ENCODE results near the gene TENM4. TPM values are rescaled to one million over a fixed set of nuclear protein-coding genes. Genes with fewer than 3 reads are reported as not detected.
A peak's percentile ranks its signal among the peaks of the same experiment; 100 is the strongest.

The TENM4 gene
- polyA plus RNA-seq, 2 of the 4 experiments (the other 2 are of a cell fraction): 0.06 to 0.31 TPM

DNA sequence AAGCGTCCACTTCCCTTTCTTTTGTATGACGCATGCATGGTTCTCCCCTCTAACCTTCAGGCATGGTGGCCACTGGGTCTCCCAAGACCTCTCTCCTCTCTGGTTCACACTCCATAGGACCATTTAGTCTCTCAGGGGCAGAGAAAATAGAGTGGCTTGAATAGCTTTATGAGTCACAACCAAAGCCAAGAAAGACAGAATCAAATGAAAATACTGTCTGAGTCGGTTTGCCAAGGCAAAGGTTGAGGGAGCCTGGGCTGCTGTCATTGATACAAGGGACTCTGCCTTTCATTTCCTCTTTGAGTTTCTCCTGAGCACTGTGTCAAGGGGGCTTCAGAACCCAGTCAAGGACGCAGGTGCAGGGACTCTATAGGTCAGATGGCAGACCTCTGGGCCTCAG lies 44.2 kb downstream of the TENM4 start:
- FAIRE-seq: no peak
- no peak for ATAC-seq
- Histone ChIP-seq H3K4me1 (no peaks in the 10 kb centered on the region), H3K27ac (no peak overlapping the region), H3K4me3 (no peak overlapping the region), H3K9me3 (no peaks in the 10 kb centered on the region), H3K4me2 (no peak overlapping the region)
- ChIA-PET CTCF (interaction anchor here (0.6 kb wide), 1 partner anchor 263 kb away, joined by 4 read pairs; no protein-coding TSS in a partner anchor), POLR2A (no interaction called here)
- WGBS (ENCODE audit: missing lambda C conversion rate): 36% methylated on average over 4 of the region's 4 CpGs
- DNase-seq (ENCODE audit: low read depth in 1 of 2, low spot score in 1 of 2): no peak
- TF ChIP-seq BHLHE40 (IDR thresholded peaks at IDR 0.05; ENCODE audit: low read depth, low read length) (no peak), HOXB13 (CRISPR knock-in tag; IDR thresholded peaks at IDR 0.05; ENCODE audit: low read depth) (no peak), NR3C1 (IDR thresholded peaks at IDR 0.05) (no peak), RARB (CRISPR knock-in tag; IDR thresholded peaks at IDR 0.05) (no peak), MAZ (IDR thresholded peaks at IDR 0.05; ENCODE audit: borderline replicate concordance, low read depth, low read length) (no peak), ZC3H11A (IDR thresholded peaks at IDR 0.05) (no peak), CBX8 (IDR thresholded peaks at IDR 0.05) (no peak), POLR2A (IDR thresholded peaks at IDR 0.05; ENCODE audit: low read length) (no peak), NPAS2 (CRISPR knock-in tag; IDR thresholded peaks at IDR 0.05; ENCODE audit: borderline replicate concordance) (no peak), RCOR1 (IDR thresholded peaks at IDR 0.05; ENCODE audit: low read depth, low read length) (no peak), KDM1A (IDR thresholded peaks at IDR 0.05; ENCODE audit: low read depth) (no peak), RAD21 (conservative IDR thresholded peaks at IDR 0.05 in 1 of 2, IDR thresholded peaks at IDR 0.05 in 1 of 2) (no peak), GATA3 (IDR thresholded peaks at IDR 0.05; ENCODE audit: borderline replicate concordance) (no peak)
- TF ChIP-seq, protein P1, sequence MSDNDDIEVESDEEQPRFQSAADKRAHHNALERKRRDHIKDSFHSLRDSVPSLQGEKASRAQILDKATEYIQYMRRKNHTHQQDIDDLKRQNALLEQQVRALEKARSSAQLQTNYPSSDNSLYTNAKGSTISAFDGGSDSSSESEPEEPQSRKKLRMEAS (IDR thresholded peaks at IDR 0.05): no peak
- TF ChIP-seq, protein P2, sequence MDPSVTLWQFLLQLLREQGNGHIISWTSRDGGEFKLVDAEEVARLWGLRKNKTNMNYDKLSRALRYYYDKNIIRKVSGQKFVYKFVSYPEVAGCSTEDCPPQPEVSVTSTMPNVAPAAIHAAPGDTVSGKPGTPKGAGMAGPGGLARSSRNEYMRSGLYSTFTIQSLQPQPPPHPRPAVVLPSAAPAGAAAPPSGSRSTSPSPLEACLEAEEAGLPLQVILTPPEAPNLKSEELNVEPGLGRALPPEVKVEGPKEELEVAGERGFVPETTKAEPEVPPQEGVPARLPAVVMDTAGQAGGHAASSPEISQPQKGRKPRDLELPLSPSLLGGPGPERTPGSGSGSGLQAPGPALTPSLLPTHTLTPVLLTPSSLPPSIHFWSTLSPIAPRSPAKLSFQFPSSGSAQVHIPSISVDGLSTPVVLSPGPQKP (IDR thresholded peaks at IDR 0.05; ENCODE audit: low read depth, low read length): no peak
- TF ChIP-seq, protein P3, sequence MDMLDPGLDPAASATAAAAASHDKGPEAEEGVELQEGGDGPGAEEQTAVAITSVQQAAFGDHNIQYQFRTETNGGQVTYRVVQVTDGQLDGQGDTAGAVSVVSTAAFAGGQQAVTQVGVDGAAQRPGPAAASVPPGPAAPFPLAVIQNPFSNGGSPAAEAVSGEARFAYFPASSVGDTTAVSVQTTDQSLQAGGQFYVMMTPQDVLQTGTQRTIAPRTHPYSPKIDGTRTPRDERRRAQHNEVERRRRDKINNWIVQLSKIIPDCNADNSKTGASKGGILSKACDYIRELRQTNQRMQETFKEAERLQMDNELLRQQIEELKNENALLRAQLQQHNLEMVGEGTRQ (IDR thresholded peaks at IDR 0.05): no peak
- TF ChIP-seq, protein P4, sequence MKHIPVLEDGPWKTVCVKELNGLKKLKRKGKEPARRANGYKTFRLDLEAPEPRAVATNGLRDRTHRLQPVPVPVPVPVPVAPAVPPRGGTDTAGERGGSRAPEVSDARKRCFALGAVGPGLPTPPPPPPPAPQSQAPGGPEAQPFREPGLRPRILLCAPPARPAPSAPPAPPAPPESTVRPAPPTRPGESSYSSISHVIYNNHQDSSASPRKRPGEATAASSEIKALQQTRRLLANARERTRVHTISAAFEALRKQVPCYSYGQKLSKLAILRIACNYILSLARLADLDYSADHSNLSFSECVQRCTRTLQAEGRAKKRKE (CRISPR knock-in tag; IDR thresholded peaks at IDR 0.05; ENCODE audit: low read depth): no peak

DNA sequence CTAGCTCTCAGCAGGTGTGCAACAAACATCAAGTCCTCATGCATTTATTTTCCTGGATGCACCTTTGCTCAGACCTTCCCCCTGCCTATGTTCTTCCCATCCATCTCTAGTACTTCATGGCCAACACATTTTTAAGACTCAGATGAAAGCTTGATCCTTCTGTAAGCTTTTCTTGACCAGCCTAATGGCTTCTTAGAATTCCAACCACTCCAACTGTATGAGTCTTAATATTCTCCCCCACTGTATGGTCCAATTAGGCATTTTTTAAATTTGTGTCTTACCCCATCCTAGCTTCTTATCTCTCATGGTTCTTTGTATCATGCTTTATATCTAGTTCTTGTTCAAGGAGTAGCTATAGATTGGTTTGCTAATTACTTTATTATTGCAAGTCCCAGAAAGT lies 44.8 kb downstream of the TENM4 start:
- DNase-seq (ENCODE audit: low read depth in 1 of 2, low spot score in 1 of 2): no peak
- POLR2A ChIA-PET: no interaction called here

DNA sequence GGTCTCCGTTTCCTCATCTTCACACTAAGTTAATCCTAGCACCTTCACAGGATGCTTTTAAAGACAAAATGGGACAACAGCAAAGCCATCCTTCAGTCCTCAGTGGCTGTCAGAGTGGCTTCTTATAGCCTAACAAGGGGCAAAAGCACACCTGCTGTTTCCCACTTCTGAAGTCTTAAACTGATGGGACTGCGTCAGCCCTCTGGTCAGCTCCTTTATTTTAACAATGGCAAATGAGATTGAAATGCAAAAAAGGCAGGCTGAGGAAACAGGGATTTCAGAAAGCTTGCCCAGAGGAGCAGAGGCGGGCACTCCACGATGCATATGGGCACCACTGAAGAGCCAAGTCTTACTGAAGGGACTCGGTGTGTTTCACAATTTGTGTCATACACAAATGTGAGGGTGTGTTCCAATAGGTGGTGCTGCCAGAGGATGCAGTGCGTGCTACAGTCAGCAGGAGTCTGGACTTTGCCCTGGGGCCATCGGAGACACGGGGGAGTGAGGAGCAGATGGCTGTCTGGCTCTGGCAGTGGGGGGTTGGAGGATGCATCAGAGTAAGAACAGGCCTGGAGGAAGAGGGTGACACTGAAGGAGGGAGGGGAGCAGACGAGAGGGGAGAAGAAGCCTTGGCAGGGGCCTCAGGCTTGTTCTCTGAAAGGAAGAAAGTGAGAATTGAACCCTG lies 47.3 kb downstream of the TENM4 start:
- ATAC-seq (peak in 1 of 2 experiments; percentile 62; a peak in 1 of 6 replicates), DNase-seq (ENCODE audit: low read depth in 1 of 2, low spot score in 1 of 2) (peak in 1 of 2 experiments; percentile 15), FAIRE-seq (no peak)
- no peak overlapping the region for H3K27ac ChIP-seq
- CTCF ChIA-PET: interaction anchor here (0.6 to 1.2 kb wide), 2 partner anchors 46 to 99 kb away, joined by 3 to 4 read pairs; no protein-coding TSS in a partner anchor
- WGBS (ENCODE audit: missing lambda C conversion rate): 25% methylated on average over 8 of the region's 9 CpGs
- no peak overlapping the region for H3K4me3 ChIP-seq
- no peak overlapping the region for H3K4me2 ChIP-seq
- H3K9me3 ChIP-seq: no peaks in the 10 kb centered on the region
- no peak for TF ChIP-seq SMC3 (IDR thresholded peaks at IDR 0.05)
- POLR2A ChIA-PET: no interaction called here
- H3K4me1 ChIP-seq: no peaks in the 10 kb centered on the region

More for the DNA sequence above, 44.8 kb downstream of the TENM4 start:
- no peak for FAIRE-seq
- H3K4me1 ChIP-seq: no peaks in the 10 kb centered on the region
- CTCF ChIA-PET: interaction anchor here (0.6 kb wide), 1 partner anchor 263 kb away, joined by 4 read pairs; no protein-coding TSS in a partner anchor
- H3K27ac ChIP-seq: no peak overlapping the region
- no peak overlapping the region for H3K4me3 ChIP-seq
- no peak for ATAC-seq
- no peak overlapping the region for H3K4me2 ChIP-seq
- H3K9me3 ChIP-seq: no peaks in the 10 kb centered on the region
- TF ChIP-seq GATA3 (IDR thresholded peaks at IDR 0.05; ENCODE audit: borderline replicate concordance) (no peak), TP53 (CRISPR knock-in tag; IDR thresholded peaks at IDR 0.05) (no peak), POLR2AphosphoS2 (conservative IDR thresholded peaks at IDR 0.05; ENCODE audit: low read length) (no peak), RARB (CRISPR knock-in tag; IDR thresholded peaks at IDR 0.05) (no peak), MAZ (IDR thresholded peaks at IDR 0.05; ENCODE audit: borderline replicate concordance, low read depth, low read length) (no peak)
